Gastrocnemius medialis (tissue), 4 donors: ENCODE results near the gene ESYT1. TPM values are rescaled to one million over a fixed set of nuclear protein-coding genes. Genes with fewer than 3 reads are reported as not detected.

Experiments used
- ATAC-seq, 2 donors: fragments of 150-250 bp; one replicate each; pipeline ENCODE4 v1.9.1; 2016
- DNase-seq, 2 donors: peaks; one replicate each; pipeline ENCODE4 v3.0.0-alpha.2; 2019
- H3K27ac ChIP-seq, 4 donors: fragments of 200-600 bp; sonication (generic); 1 replicate in 1 of 4; 2 replicates in 3 of 4; pipeline ENCODE4 v1.5.1; 2016 to 2018; ENCODE audit warnings: mild to moderate bottlenecking in 2 of 4, moderate library complexity in 1 of 4
- H3K27me3 ChIP-seq, 3 donors: fragments of 200-600 bp; sonication (generic) in 2 of 3; 1 replicate in 1 of 3; 2 replicates in 2 of 3; pipeline versions ENCODE4 v1.5.1 to v1.6.0; 2016 to 2019; ENCODE audit warnings: mild to moderate bottlenecking in 1 of 3, moderate library complexity in 1 of 3
- H3K36me3 ChIP-seq, 2 donors: fragments of 200-600 bp; sonication (generic) in 1 of 2; one replicate each; pipeline ENCODE4 v1.5.1; 2017 to 2018
- H3K4me1 ChIP-seq, 2 donors: fragments of 200-600 bp; sonication (generic) in 1 of 2; one replicate each; pipeline ENCODE4 v1.5.1; 2016 to 2017; ENCODE audit warnings: mild to moderate bottlenecking in 2 of 2
- H3K4me3 ChIP-seq, 4 donors: fragments of 200-600 bp; sonication (generic) in 3 of 4; 1 replicate in 1 of 4; 2 replicates in 3 of 4; pipeline ENCODE4 v1.5.1; 2016 to 2019; ENCODE audit warnings: mild to moderate bottlenecking in 2 of 4
- H3K9me3 ChIP-seq, 3 donors: fragments of 200-600 bp; sonication (generic) in 2 of 3; 1 replicate in 1 of 3; 2 replicates in 2 of 3; pipeline ENCODE4 v1.5.1; 2016 to 2019
- CTCF ChIP-seq, 5 experiments: fragments of 450-650 bp in 3 of 5; fragments of 200-600 bp in 2 of 5; sonication (generic) in 2 of 5; IDR thresholded peaks in 4 of 5; conservative IDR thresholded peaks in 1 of 5; 1 replicate in 4 of 5; 2 replicates in 1 of 5; pipeline ENCODE4 v1.5.1; 2016 to 2019; ENCODE audit warnings: antibody characterized with exemption in 5 of 5, mild to moderate bottlenecking in 3 of 5, moderate library complexity in 3 of 5
- POLR2A ChIP-seq, 2 donors: fragments of 450-650 bp; IDR thresholded peaks; one replicate each; pipeline ENCODE4 v1.6.1; 2017; ENCODE audit warnings: antibody characterized with exemption in 2 of 2, mild to moderate bottlenecking in 2 of 2, moderate library complexity in 2 of 2
- in situ Hi-C, 4 donors: fragments of 200-750 bp; cut with MboI; loops; one replicate each; pipeline versions ENCODE4 v1.15.0 to v1.8.0; 2017; ENCODE audit warnings: low sequenced_read_pairs in 4 of 4
- intact Hi-C: fragments of 100-400 bp; cut with DNase I; formaldehyde crosslinking; loops from one replicate; pipeline ENCODE4 v1.15.1; 2023; ENCODE audit warnings: low total_unique reads
- total RNA-seq, 4 donors: library from RNA; depleted of rRNA; stranded (reverse); fragments of >200 nt; gene quantifications; one replicate each; pipeline versions ENCODE4 v1.1.0 to v1.2.3, GENCODE V29; 2016

The ESYT1 gene
- total RNA-seq, 4 donors from 2014 or later, result 45.9 to 77.7 (median 62.1) TPM

GRCh38 chr12:56146492-56147460 is 18.7 kb downstream of the ESYT1 start:
- H3K27me3 ChIP-seq, result no peaks in the 10 kb centered on the region
- intact Hi-C loops, result no loop called here
- DNase-seq (no peak), ATAC-seq (no peak)
- peaks cover 13 to 22% of the 10 kb centered on the region in 2 donors for H3K4me1 ChIP-seq
- in situ Hi-C loops, result no loop called here
- peaks cover 0 to 34% of the 10 kb centered on the region in 2 donors for H3K36me3 ChIP-seq
- peak overlapping the region; percentile 43 to 61 (median 46) for H3K27ac ChIP-seq
- H3K4me3 ChIP-seq, result no peak overlapping the region
- H3K9me3 ChIP-seq, result no peaks in the 10 kb centered on the region
- TF ChIP-seq POLR2A (IDR thresholded peaks at IDR 0.05) (no peak), CTCF (IDR thresholded peaks at IDR 0.05 in 4 of 5, conservative IDR thresholded peaks at IDR 0.05 in 1 of 5) (no peak)

GRCh38 chr12:56150563-56150962 is 22.5 kb downstream of the ESYT1 start:
- no peak for TF ChIP-seq CTCF (IDR thresholded peaks at IDR 0.05 in 4 of 5, conservative IDR thresholded peaks at IDR 0.05 in 1 of 5)
- TF ChIP-seq POLR2A (IDR thresholded peaks at IDR 0.05), result no peak
- no peaks in the 10 kb centered on the region for H3K9me3 ChIP-seq
- ATAC-seq (no peak), DNase-seq (no peak)
- no peak overlapping the region for H3K4me3 ChIP-seq
- intact Hi-C loops (no loop called here), in situ Hi-C loops (no loop called here)
- peak overlapping the region; percentile 88 to 97 (median 96) for H3K27ac ChIP-seq
- H3K36me3 ChIP-seq, result no peaks in the 10 kb centered on the region
- H3K27me3 ChIP-seq, result no peaks in the 10 kb centered on the region
- H3K4me1 ChIP-seq, result peaks cover 27 to 28% of the 10 kb centered on the region in 2 donors

GRCh38 chr12:56151672-56152131 is 23.6 kb downstream of the ESYT1 start:
- ATAC-seq, result peak; percentile 59 to 63
- Histone ChIP-seq H3K36me3 (no peaks in the 10 kb centered on the region), H3K27me3 (no peaks in the 10 kb centered on the region), H3K27ac (peak overlapping the region; percentile 88 to 97 (median 96)), H3K4me3 (peak overlapping the region; percentile 61 to 82 (median 75)), H3K4me1 (peaks cover 24 to 28% of the 10 kb centered on the region in 2 donors), H3K9me3 (no peaks in the 10 kb centered on the region)
- in situ Hi-C loops, result no loop called here
- DNase-seq, result peak; percentile 23 to 69
- TF ChIP-seq CTCF (IDR thresholded peaks at IDR 0.05 in 4 of 5, conservative IDR thresholded peaks at IDR 0.05 in 1 of 5) (peak; percentile 57 to 75 (median 60)), POLR2A (IDR thresholded peaks at IDR 0.05) (no peak)
- intact Hi-C loops, result loop anchor here (1.0 kb wide), 1 partner anchor 23 kb away; the partner anchor contains the start of gene ESYT1

GRCh38 chr12:56152132-56152755 is 24.2 kb downstream of the ESYT1 start, which contains the start of gene MYL6B:
MYL6B (plus strand) TSS chr12:56152587; CDS start chr12:56153919, 1,332 bp downstream.
- TF ChIP-seq CTCF (IDR thresholded peaks at IDR 0.05 in 4 of 5, conservative IDR thresholded peaks at IDR 0.05 in 1 of 5) (no peak), POLR2A (IDR thresholded peaks at IDR 0.05) (peak; percentile 54 to 61)
- peak; percentile 92 to 93 for DNase-seq
- Histone ChIP-seq H3K36me3 (no peaks in the 10 kb centered on the region), H3K4me1 (peaks cover 24 to 34% of the 10 kb centered on the region in 2 donors), H3K27me3 (no peaks in the 10 kb centered on the region), H3K27ac (peak within 1 kb of the TSS; percentile 88 to 97 (median 96)), H3K4me3 (peak within 1 kb of the TSS; percentile 61 to 82 (median 75)), H3K9me3 (no peaks in the 10 kb centered on the region)
- peak; percentile 86 to 93 for ATAC-seq
- intact Hi-C loops, result loop anchor here (1.0 kb wide), 1 partner anchor 24 kb away; the partner anchor contains the start of gene ESYT1
- in situ Hi-C loops, result no loop called here
